Brain microvascular endothelial cell (primary cell): ENCODE measurements around the gene KHNYN.
"Not testable (repeated sequence)": the region's sequence is repeated elsewhere in the genome, so short reads cannot be mapped to it uniquely, and the experiment has no call there.

Experiments used
- DNase-seq: peaks from one replicate; pipeline ENCODE4 v3.0.0-alpha.2; 2020
- H3K27ac ChIP-seq: fragments of 250-450 bp; sonication (Bioruptor Pico); 2 replicates; pipeline ENCODE4 v1.5.1; 2020; ENCODE audit warnings: mild to moderate bottlenecking, moderate library complexity
- H3K27me3 ChIP-seq: fragments of 250-450 bp; sonication (Bioruptor Pico); replicated peaks from 2 replicates; pipeline ENCODE4 v1.5.1; 2020; ENCODE audit warnings: mild to moderate bottlenecking
- H3K36me3 ChIP-seq: fragments of 250-450 bp; sonication (Bioruptor Pico); replicated peaks from 2 replicates; pipeline ENCODE4 v1.5.1; 2020; ENCODE audit warnings: mild to moderate bottlenecking
- H3K4me3 ChIP-seq: 2 replicates; pipeline ENCODE4 v1.5.1; 2011; ENCODE audit warnings: low read depth, mild to moderate bottlenecking, control low read depth, low read length, moderate library complexity
- CTCF ChIP-seq: IDR thresholded peaks from 2 replicates; pipeline ENCODE4 v1.5.1; 2011; ENCODE audit warnings: low read depth, mild to moderate bottlenecking, moderate library complexity, low read length, control low read depth, inconsistent platforms; ENCODE audit errors: missing control alignments
- in situ Hi-C: cut with HindIII; loops from 2 replicates; pipeline ENCODE4 v1.10.0; 2017; ENCODE audit warnings: low sequenced_read_pairs, low pct_ligation_motif_present

The KHNYN gene

GRCh38 chr14:24465368-24465767 lies 35.6 kb downstream of the KHNYN start:
- Histone ChIP-seq H3K36me3 (no peaks in the 10 kb centered on the region), H3K4me3 (no peak overlapping the region), H3K27ac (no peak overlapping the region), H3K27me3 (no peaks in the 10 kb centered on the region)
- in situ Hi-C loops: no loop called here
- DNase-seq: no peak
- TF ChIP-seq CTCF: no peak

- no peak for DNase-seq
- no peak for TF ChIP-seq CTCF
- Histone ChIP-seq H3K36me3 (no peaks in the 10 kb centered on the region), H3K4me3 (no peak overlapping the region), H3K27ac (no peak overlapping the region), H3K27me3 (no peaks in the 10 kb centered on the region)
- in situ Hi-C loops: no loop called here
Measured at GRCh38 chr14:24465805-24466204, 36.1 kb downstream of the KHNYN start.

GRCh38 chr14:24470450-24470849 lies 40.7 kb downstream of the KHNYN start:
- DNase-seq, H3K36me3 ChIP-seq, in situ Hi-C loops: not testable (repeated sequence)

GRCh38 chr14:24473211-24473610 lies 43.5 kb downstream of the KHNYN start:
- no peak for TF ChIP-seq CTCF
- H3K27me3 ChIP-seq: no peaks in the 10 kb centered on the region
- H3K27ac ChIP-seq: no peak overlapping the region
- no peak overlapping the region for H3K4me3 ChIP-seq
- no peaks in the 10 kb centered on the region for H3K36me3 ChIP-seq
- no peak for DNase-seq
- in situ Hi-C loops: no loop called here

More at GRCh38 chr14:24470450-24470849, 40.7 kb downstream of the KHNYN start:
- not testable (repeated sequence) for H3K4me3 ChIP-seq, H3K27me3 ChIP-seq, H3K27ac ChIP-seq

- H3K27ac ChIP-seq: no peak overlapping the region
- H3K4me3 ChIP-seq: no peak overlapping the region
- no peak for DNase-seq
- in situ Hi-C loops: no loop called here
- H3K36me3 ChIP-seq: no peaks in the 10 kb centered on the region
- H3K27me3 ChIP-seq: no peaks in the 10 kb centered on the region
- no peak for TF ChIP-seq CTCF
Measured at GRCh38 chr14:24475261-24475660, 45.5 kb downstream of the KHNYN start.

GRCh38 chr14:24479999-24480398 lies 50.2 kb downstream of the KHNYN start:
- in situ Hi-C loops: not testable (repeated sequence)

GRCh38 chr14:24481622-24482324 lies 52.0 kb downstream of the KHNYN start:
- in situ Hi-C loops: no loop called here
- H3K36me3 ChIP-seq: no peaks in the 10 kb centered on the region
- H3K4me3 ChIP-seq: no peak overlapping the region
- H3K27ac ChIP-seq: no peak overlapping the region
- peak; percentile 12 for DNase-seq
- H3K27me3 ChIP-seq: no peaks in the 10 kb centered on the region
- TF ChIP-seq CTCF: peak; percentile 73

More at GRCh38 chr14:24479999-24480398, 50.2 kb downstream of the KHNYN start:
- not testable (repeated sequence) for H3K4me3 ChIP-seq, H3K27me3 ChIP-seq, H3K27ac ChIP-seq, DNase-seq, H3K36me3 ChIP-seq

GRCh38 chr14:24482699-24483303 lies 53.0 kb downstream of the KHNYN start:
- H3K27ac ChIP-seq, H3K36me3 ChIP-seq, in situ Hi-C loops, H3K27me3 ChIP-seq, H3K4me3 ChIP-seq, DNase-seq: not testable (repeated sequence)
